Measurements from ENCODE around the gene RAB21.

GRCh38 chr12:71782017-71782416 is 27.4 kb downstream of the RAB21 start:
- TF ChIP-seq EZH2phosphoT487 (IDR thresholded peaks at IDR 0.05; ENCODE audit: insufficient read depth, low read depth) (no peak), EZH2 (IDR thresholded peaks at IDR 0.05; ENCODE audit: insufficient read depth, poor library complexity, severe bottlenecking) (no peak)
